ENCODE data around the gene DNAJB6.

GRCh38 chr7:157358753-157359096, 21.9 kb downstream of the DNAJB6 start:
- no peak for TF ChIP-seq EZH2phosphoT487 (IDR thresholded peaks at IDR 0.05; ENCODE audit: low read depth)
- TF ChIP-seq CTCF (IDR thresholded peaks at IDR 0.05; ENCODE audit: low read depth, low read length) = no peak
